Kidney tubule cell (primary cell): ENCODE measurements around the gene SLC35B4.
A peak's percentile ranks its signal among the peaks of the same experiment; 100 is the strongest.
"Not testable (repeated sequence)": the region's sequence is repeated elsewhere in the genome, so short reads cannot be mapped to it uniquely, and the experiment has no call there.

ENCODE experiments used
- DNase-seq: peaks from one replicate; pipeline ENCODE4 v3.0.0-alpha.2; 2018; ENCODE audit warnings: low spot score

SLC35B4 gene

GRCh38 chr7:134331393-134331792 lies 14.7 kb upstream of the SLC35B4 start:
- DNase-seq, result no peak

GRCh38 chr7:134330974-134331373 lies 14.2 kb upstream of the SLC35B4 start:
- no peak for DNase-seq

- no peak for DNase-seq
Observed at GRCh38 chr7:134329614-134330346, 13.1 kb upstream of the SLC35B4 start.

GRCh38 chr7:134328900-134329299 lies 12.2 kb upstream of the SLC35B4 start:
- DNase-seq, result no peak

- DNase-seq, result peak; percentile 50
Observed at GRCh38 chr7:134327896-134328295, 11.2 kb upstream of the SLC35B4 start.

GRCh38 chr7:134324107-134324506 lies 7.4 kb upstream of the SLC35B4 start:
- no peak for DNase-seq

- peak; percentile 18 for DNase-seq
Observed at GRCh38 chr7:134320201-134320600, 3.5 kb upstream of the SLC35B4 start.

GRCh38 chr7:134318443-134318842 lies 1.7 kb upstream of the SLC35B4 start:
- no peak for DNase-seq

GRCh38 chr7:134317434-134317833 lies 704 bp upstream of the SLC35B4 start:
- DNase-seq, result no peak

- peak; percentile 33 for DNase-seq
Observed at GRCh38 chr7:134315679-134316538, 821 bp downstream of the SLC35B4 start.

- DNase-seq, result no peak
Observed at GRCh38 chr7:134313543-134313942, 3.2 kb downstream of the SLC35B4 start.

GRCh38 chr7:134312717-134313116 lies 4.0 kb downstream of the SLC35B4 start:
- DNase-seq, result no peak

GRCh38 chr7:134311807-134312206 lies 4.9 kb downstream of the SLC35B4 start:
- DNase-seq, result no peak

GRCh38 chr7:134308548-134308947 lies 8.2 kb downstream of the SLC35B4 start:
- DNase-seq, result no peak

- no peak for DNase-seq
Observed at GRCh38 chr7:134307320-134307719, 9.4 kb downstream of the SLC35B4 start.

GRCh38 chr7:134302120-134302519 lies 14.6 kb downstream of the SLC35B4 start:
- peak; percentile 28 for DNase-seq

GRCh38 chr7:134301592-134301991 lies 15.1 kb downstream of the SLC35B4 start:
- DNase-seq, result no peak

GRCh38 chr7:134300988-134301387 lies 15.7 kb downstream of the SLC35B4 start:
- DNase-seq, result no peak

- peak; percentile 61 for DNase-seq
Observed at GRCh38 chr7:134298902-134299683, 17.6 kb downstream of the SLC35B4 start.

GRCh38 chr7:134297489-134297888 lies 19.2 kb downstream of the SLC35B4 start:
- no peak for DNase-seq

- not testable (repeated sequence) for DNase-seq
Observed at GRCh38 chr7:134295982-134296381, 20.7 kb downstream of the SLC35B4 start.

- no peak for DNase-seq
Observed at GRCh38 chr7:134293002-134293740, 23.6 kb downstream of the SLC35B4 start.
